HG03571 (cell line): ENCODE data around the gene L3MBTL1.
A peak's percentile ranks its signal among the peaks of the same experiment; 100 is the strongest.

ENCODE experiments used
- ATAC-seq: cut with Tn5 transposase; IDR thresholded peaks from one replicate; pipeline ENCODE4 v1.9.1; 2021; ENCODE audit not compliant: unreplicated experiment

Gene L3MBTL1

DNA sequence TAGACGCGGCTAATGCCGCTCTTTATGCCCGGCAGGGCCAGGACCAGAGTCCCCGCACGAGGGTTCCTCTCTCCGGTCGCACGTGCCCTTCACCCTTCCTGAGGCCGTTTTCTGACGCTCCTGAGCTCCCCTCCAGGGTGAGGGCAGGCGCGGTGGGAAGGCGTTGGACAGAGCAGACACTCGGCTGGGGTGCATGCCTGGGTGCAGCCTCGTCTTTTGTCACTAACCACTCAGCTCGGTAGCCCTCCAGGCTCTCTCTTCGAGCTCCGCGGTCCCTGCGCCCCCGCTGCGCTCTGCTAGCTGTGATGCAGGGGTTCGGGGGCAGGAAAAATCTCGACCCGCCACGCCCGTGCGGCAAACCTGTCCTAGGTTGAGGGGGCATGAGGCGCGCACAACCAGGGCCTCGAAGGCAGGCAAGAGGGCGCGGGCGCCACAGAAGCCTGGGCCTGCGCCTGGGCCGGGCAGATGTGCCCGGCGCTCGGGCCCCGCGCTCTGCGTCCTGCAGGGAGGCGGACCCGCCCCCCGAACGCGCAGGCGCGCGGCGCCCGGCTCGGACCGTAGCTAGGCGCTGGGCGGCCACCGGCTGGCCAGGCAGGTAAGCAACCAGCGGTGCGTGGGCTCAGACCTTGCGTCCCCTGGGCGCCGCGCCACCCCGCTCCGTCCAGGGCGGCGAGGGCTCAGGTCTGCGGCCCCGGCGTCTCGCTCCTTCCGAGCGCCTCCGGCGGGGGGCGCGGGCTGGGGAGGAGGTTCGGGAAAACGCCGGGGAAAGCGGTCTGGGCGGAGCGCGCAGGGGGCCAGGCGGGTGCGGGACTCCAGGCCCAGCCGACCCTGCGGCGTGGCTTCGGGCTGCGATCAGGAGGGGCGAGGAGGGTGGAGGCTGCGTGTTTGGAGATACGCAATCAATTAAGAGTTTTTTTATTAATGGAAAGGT is at the start of gene L3MBTL1:
TSS of gene L3MBTL1 (plus strand) at position 548 of the 931 bp plus-strand sequence. CDS start 5,807 bp downstream, outside the sequence.
- no peak for ATAC-seq

DNA sequence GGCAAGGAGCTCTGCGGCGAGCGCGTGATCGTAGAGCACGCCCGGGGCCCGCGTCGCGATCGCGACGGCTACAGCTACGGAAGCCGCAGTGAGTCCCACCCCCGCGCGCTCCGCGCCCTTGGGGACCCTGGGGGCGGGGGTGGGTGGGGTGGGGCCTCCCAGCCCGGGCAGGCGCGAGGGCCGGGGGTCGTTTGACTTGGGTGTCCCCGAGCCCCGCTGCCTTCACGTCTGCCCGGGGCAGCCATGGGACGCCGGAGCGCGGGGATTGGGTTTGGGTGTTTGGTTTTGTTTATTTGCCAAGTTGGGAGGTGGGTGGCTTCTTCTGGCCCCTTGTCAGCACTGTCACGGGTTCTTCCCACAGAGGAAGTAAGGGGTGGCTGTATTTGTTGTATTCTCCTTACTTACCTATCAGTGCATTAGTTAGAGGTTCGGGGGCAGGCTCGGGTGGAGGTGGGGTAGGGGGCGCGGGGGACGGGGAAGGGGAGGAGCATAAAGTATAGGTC is 49.0 kb upstream of the L3MBTL1 start:
- peak; percentile 1 for ATAC-seq

DNA sequence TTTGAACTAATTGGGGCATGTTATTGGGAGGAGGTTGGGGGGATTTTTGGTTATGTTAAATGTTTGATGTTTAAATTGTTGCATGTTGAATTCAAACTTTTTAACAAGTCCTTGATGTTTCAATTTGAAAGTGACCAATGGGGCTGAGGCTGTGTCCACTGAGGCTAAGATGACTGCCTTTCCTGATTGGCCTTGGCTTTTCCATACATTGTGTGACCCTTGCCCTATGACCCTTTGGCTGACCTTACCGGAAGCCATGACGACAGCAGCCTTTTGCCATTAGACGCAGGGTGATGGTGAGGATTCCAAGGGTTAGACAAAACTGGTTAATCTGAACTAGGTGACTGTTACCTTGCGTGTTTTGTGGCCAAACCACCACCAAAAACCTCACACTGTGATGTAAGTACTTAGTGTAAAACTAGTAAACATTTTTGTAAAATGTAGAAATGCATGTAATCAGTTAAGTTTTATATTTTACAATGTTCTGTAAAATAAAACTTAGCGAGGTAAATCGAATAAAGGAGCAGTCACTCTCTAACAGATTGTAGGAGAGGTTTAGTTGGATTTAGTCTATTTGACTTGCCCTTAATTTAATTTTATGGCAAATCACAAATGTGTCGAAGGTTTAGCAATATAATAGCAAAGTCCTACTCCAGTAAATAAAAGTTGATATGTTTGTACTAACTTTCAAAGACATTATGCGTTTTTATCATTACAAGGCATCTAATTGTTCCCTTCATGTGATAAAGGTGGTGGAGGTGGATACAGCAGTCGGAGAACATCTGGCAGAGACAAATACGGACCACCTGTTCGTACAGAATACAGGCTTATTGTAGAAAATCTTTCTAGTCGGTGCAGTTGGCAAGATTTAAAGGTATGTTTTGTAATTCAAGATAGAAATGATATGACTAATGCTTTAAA is 48.2 kb upstream of the L3MBTL1 start:
- no peak for ATAC-seq

DNA sequence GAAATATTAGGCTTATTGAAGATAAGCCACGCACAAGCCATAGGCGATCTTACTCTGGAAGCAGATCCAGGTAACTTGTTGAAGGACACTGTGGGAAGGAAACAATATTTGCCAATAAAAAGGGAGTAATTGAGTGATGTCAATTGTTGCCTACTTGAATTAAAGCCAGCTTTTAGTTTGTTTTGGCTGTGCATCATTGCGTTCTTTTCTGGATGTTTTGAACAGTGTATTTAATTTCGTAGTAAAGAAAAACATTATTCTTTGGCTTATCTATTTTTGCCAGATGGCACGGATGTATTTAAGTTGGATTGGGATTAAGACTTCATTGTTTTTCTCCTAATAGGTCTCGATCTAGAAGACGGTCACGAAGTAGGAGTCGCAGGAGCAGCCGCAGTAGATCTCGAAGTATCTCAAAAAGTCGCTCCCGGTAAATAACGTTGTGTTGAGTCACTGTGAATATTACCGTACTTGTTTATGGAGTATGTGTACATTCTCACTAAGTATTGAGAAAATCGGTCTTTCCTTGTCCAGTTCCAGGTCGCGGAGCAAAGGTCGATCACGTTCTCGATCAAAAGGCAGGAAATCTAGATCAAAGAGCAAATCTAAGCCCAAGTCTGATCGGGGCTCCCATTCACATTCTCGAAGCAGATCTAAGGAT is 47.2 kb upstream of the L3MBTL1 start:
- no peak for ATAC-seq

DNA sequence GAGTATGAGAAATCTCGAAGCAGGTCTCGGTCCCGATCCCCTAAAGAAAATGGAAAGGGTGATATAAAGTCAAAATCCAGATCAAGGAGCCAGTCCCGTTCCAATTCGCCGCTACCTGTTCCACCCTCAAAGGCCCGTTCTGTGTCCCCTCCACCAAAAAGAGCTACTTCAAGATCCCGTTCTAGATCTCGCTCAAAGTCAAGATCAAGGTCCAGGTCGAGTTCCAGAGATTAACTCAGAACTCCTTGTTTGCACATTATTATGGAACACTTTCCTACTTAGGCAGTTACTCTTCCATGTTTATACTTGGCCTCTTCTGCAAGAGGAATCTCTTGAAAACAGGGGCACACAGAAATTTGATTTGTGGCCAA is 46.7 kb upstream of the L3MBTL1 start:
- no peak for ATAC-seq

DNA sequence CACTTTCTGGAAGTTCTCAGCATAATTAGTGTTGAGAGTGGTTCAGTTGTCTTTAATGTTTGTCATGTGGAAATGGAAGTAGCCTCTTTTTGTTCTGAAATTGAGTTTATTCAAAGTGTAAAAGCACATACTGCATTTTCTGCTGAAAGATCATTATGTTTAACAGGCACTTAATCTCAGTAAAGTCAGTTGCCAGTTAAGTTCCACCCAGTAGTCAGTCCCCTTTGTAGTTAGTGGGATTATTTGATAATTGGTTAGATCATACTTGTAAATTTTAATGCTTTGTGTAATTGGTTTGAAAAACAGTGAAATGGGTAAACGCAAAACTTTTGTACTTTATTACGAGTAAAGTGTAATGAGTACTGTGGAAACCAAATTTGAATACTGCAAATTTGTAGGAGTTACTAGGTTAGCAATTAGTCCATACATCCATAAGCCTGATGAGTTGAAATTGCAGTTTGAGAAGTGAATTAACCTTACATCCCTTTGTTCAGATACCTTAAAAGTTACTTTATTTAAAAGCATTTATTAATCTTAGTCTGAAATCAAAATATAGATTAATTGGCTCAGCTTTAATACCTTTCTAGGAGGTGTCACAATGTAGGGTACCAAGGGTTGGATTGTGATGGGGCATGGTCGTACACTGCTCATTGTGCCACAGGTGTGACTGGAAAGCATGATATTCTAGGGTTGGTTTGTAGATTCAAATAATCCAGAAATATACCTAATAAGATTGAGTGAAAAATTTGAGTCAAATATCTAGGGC is 45.4 kb upstream of the L3MBTL1 start:
- no peak for ATAC-seq

DNA sequence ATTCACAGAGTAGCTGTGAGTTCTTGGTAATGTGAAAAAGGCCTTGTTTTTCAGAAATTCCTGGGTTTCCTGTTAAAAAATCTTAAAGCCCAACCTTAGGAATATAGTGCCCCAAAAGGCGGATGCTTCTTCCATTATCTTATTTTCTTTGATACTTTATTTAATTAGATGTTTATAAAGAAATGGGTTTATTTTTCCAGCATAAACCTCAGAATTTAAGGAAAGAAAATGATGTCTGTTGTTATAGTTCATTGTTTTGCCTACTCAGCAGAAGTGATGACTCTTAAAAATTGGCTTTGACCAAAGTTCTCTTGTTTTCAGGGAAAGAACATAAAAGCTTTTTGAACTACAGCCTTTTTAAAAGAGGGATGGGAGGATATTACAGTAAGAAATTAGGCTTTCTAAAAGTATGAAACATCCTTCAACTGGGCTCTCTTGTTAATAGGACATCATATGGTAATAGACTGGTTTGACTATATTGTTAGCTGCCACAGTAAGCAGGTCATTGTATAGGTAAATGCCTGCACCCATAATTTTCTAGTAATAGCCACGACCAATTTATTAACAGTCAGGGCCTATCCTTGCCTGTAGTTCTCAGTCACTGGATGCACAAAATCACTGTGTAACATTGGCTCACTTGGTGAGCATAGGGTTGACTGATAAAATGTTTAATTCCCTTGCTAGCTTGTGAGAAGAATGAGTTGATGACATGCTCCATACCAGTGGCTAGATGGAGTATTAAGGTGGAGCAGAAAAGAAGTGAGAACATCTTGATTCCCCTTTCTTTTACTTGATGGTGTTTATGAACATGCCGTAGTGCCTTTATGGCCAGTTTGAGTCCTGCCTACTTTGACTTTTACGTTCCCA is 44.6 kb upstream of the L3MBTL1 start:
- ATAC-seq: no peak

DNA sequence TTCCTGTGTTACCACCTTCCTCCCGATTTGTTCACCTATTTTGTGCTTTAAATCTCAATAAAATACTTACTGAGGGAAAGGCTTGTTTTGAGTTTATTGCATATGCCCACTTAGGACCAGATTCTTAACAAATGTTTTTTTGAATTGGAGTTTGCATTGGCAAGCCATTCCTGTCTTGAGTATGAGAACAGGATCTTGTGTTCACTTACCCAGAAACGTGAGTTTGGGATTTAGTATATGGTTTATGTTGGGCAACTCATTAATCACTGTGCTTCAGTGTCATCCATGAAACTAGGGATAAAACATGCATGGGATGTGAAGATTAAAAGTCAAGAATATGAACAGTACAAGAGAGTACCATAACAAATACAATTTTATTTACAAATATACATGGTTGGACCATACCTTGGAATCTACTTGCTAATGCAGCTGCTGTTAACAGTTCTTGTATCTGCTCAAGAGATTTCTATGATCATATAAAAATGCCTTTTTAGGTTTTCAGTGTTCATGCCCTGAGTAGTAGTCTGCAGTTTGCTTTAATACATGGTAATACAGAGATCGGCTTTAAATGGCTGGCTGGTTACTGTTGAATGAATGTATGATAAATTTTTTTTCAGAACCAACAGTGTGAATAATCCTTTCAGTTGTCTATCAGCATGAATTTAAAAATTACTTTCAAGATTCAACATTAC is 43.8 kb upstream of the L3MBTL1 start:
- ATAC-seq: no peak

DNA sequence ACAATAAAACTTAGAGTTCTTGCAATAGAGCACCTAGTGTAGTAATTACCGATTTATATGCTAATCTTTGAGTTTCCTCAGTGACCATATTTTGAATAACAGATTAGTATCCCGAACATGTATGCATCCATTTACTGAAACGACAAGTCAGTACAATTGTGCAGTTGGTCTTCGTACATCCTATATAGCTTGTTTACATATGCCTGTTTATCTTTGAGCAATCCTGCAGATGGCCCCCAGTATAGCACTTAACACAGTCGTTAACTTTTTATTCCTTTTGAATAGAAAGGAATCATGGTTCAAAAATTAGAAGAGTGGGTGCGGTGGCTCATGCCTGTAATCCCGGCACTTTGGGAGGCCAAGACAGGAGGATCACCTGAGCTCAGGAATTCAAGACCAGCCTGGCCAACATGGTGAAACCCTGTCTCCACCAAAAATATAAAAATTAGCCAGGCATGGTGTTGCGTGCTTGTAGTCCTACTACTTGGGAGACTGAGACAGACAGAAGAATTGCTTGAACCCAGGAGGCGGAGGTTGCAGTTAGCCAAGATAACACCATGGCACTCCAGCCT is 43.2 kb upstream of the L3MBTL1 start:
- ATAC-seq: no peak

DNA sequence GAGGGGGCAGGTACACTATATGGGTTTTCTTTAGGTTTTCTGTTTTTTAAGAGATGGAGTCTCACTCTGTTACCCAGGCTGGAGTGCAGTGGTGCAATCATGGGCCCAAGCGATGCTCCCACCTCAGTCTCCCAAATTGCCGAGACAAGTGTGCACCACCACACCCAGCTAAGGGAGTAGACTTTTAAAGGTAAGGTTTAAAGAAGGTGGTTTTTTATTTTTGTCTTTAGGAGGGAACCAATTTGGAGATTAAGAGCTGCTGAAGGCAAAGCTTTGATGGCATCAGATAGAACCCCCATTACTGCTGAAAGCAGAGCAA is 41.9 kb upstream of the L3MBTL1 start:
- no peak for ATAC-seq

DNA sequence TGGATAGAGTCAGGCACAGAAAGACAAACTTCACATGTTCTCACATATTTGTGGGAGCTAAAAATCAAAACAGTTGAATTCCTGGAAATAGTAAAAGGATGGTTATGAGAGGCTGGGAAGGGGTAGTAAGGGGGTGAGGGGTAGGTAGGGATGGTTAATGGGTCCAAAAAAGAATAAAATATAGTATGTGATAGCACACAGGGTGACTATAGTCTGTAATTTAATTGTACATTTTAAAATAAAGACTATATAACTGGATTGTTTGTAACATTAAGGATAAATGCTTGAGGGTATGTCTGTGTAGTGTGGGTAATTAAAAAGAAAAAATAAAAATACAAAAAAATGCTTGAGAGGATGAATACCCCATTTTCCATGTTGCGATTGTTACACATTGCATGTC is 39.9 kb upstream of the L3MBTL1 start:
- no peak for ATAC-seq

DNA sequence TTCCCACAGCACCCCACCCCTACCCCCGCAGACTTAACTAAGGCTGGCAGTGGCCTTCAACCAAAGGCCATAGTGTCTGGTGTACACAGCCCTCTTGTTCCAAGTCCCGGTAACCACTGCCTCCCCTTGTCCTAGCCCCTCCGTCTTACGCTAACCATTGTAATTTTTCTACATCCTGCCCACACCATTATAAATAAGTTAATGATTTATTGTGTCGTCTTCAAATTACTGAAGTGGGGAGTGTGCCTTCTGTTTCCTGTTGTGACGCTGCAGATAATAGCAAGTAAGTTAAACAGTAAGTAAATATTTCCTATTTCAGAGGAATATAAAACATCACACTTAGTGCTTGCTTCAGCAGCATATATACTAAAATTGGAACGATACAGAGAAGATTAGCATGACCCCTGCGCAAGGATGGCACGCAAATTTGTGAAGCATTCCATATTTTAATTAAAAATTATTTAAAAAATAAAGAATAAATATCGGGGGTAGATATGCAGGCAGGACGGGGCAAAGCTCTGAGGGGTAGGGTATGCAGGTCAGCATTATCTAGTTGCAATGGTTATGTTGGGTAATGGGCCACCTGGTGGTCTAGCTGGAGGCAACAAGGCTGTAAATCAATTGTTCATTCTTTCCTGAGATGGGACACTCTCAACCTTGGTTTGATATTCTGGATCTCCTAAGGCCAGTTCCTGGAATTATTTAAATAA is 34.7 kb upstream of the L3MBTL1 start:
- ATAC-seq: no peak

DNA sequence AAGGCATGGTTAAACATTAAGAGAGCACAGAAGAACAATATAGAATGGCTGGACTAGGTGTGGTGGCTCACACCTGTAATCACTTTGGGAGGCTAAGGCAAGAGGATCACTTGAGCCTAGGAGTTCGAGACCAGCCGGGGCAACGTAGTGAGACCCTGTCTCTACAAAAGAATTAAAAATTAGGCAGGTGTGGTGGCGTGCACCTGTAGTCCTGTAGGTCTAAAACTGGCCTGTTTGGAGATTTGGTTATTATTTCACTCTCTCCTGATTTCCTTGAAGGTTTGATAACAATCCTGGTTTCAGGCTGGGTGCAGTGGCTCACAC is 34.2 kb upstream of the L3MBTL1 start:
- ATAC-seq: no peak

DNA sequence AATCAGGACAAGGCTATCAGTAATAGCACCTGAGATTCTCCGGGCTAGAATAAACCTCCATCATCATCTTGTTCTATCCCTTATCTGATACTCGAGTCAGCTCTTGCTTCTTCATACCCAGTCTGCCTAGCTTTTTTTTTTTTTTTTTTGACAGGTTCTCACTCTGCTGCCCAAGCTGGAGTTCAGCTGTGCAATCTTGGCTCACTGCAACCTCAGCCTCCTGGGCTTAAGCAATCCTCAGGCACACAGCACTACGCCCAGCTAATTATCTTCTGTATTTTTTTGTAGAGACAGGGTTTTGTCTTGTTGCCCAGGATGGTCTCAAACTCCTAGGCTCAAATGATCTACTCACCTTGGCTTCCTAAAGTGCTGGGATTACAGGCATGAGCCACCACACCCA is 30.3 kb upstream of the L3MBTL1 start:
- ATAC-seq: no peak

DNA sequence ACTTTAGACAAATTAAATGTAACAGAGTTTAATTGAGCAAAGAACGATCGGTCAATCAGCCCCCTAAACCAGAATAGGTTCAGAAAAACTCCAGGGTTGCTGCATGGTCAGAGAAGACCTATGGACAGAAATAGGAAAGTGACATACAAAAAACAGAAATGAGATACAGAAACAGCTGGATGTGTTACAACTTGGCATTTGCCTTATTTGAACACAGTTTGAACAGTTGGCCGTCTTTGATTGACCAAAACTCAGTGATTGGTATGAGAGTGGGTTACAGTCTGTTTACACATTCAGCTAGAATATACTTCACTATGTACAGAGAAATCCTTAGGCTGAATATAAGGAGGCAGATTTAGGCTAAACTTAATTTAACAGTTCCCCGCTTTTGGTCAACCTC is 29.9 kb upstream of the L3MBTL1 start:
- ATAC-seq: no peak

DNA sequence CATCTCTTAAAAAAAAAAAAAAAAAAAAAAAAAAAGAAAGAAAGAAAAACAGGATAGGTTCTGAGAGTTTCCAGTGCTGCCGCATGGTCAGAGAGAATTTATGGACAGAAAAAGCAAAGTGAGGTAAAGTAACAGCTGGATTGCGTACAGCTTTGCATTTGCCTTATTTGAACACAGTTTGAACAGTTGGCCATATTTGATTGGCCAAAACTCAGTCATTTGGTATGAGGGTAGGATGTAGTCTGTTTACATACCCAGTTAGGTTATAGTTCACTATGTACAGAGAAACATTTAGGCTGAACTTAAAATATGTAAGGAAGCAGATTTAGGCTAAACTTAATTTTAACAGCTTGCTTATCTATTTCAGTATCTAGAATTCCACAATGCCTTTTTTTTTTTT is 17.5 kb upstream of the L3MBTL1 start:
- no peak for ATAC-seq

DNA sequence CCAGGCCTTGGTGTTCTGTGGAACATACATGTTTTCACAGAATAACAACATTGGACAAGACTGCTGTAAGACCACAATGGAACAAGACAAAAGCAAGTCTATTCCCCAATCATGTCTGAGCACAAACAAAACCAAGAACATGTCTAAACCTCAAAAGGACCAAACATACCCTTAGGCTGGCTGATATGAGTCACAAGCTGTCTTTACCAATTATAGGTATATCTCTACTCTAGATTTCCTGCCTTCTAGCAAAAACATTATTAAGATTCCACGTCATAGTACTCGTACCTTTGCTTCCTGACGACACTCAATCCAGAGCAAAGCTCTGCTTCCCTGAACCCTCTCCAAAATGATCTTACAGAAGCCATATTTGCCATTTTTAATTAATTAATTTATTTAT is 15.4 kb upstream of the L3MBTL1 start:
- ATAC-seq: no peak

DNA sequence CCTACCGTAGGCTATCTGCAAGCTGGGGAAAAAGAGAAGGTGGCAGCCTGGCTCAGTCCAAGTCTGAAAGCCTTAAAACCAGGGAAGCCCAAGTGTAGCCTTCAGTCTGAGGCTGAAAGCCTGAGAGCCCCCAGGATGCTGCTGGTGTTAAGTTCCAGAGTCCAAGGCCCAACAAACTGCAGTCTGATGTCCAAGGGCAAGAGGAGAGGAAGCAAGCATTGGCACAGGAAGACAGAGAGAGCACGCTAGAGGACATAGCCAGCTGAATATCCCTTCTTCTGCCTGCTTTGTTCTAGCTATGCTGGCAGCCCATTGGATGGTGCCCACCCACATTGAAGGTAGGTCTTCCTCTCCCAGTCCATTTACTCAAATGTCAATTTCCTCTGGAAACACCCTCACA is 12.1 kb upstream of the L3MBTL1 start:
- no peak for ATAC-seq
